ENCODE measurements around the gene TTC33. TPM values are rescaled to one million over a fixed set of nuclear protein-coding genes. Genes with fewer than 3 reads are reported as not detected.

Gene TTC33
- total RNA-seq, 1 donor from 2014 or later, result 7.0 TPM

DNA sequence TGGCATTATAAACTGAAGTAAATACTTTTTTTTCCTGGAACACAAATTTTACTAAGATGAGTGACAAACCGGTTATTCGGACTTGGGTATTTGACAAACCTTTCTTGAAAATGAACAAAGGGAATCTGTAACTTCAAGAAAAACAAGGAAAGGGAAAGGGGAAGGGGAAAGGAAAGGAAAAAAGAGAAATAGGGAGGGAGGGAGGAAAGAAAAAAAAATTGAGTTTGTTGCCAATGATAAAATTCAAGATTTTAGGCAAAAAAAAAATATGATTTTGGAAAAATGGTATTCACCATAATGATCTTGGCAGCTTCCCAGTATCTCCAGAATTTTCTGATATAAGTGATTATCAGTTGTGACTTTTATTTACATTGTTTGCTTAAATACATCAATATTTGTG lies 1.6 kb upstream of the TTC33 start:
- Histone ChIP-seq H3K4me1 (peaks cover 0 to 8% of the 10 kb centered on the region in 2 donors), H3K9me3 (no peaks in the 10 kb centered on the region), H3K27ac (no peak overlapping the region), H3K27me3 (no peaks in the 10 kb centered on the region), H3K36me3 (peaks cover 6 to 9% of the 10 kb centered on the region in 2 donors), H3K4me3 (no peak overlapping the region)
- no peak for DNase-seq (ENCODE audit: low spot score in 2 of 2)
- TF ChIP-seq, protein P1, sequence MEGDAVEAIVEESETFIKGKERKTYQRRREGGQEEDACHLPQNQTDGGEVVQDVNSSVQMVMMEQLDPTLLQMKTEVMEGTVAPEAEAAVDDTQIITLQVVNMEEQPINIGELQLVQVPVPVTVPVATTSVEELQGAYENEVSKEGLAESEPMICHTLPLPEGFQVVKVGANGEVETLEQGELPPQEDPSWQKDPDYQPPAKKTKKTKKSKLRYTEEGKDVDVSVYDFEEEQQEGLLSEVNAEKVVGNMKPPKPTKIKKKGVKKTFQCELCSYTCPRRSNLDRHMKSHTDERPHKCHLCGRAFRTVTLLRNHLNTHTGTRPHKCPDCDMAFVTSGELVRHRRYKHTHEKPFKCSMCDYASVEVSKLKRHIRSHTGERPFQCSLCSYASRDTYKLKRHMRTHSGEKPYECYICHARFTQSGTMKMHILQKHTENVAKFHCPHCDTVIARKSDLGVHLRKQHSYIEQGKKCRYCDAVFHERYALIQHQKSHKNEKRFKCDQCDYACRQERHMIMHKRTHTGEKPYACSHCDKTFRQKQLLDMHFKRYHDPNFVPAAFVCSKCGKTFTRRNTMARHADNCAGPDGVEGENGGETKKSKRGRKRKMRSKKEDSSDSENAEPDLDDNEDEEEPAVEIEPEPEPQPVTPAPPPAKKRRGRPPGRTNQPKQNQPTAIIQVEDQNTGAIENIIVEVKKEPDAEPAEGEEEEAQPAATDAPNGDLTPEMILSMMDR (IDR thresholded peaks at IDR 0.05), result no peak
- intact Hi-C loops (cut with DNase I), result loop anchor here (5.0 to 10.0 kb wide), 3 partner anchors 70 to 1363 kb away; no protein-coding TSS in a partner anchor

DNA sequence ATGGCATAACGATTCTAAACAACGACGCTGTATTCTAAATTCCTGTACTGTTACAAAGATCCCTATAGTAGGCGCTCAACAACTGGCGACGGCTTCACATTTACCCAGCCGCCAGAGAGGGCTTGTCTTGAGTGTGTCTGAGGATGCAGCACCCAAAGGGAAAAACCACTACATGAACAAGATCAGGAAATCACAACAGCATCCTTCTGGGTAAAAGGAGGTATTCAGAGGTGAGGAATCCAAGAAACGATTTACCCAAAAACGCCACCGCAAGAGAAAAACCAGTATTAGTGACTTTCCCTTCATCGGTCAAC lies 711 bp downstream of the TTC33 start:
- Histone ChIP-seq H3K27ac (peak overlapping the region; percentile 91 to 92), H3K4me1 (peaks cover 0 to 8% of the 10 kb centered on the region in 2 donors), H3K36me3 (no peaks in the 10 kb centered on the region), H3K4me3 (peak overlapping the region; percentile 83 to 95), H3K27me3 (no peaks in the 10 kb centered on the region), H3K9me3 (no peaks in the 10 kb centered on the region)
- TF ChIP-seq, protein P1 (IDR thresholded peaks at IDR 0.05), result peak; percentile 35 to 71 (median 70)
- DNase-seq (ENCODE audit: low spot score in 2 of 2), result peak in 1 of 2 donors; percentile 83
- intact Hi-C loops (cut with DNase I), result loop anchor here (1.0 to 10.0 kb wide), 6 partner anchors 43 to 1360 kb away; partner anchors contain the start of genes PRKAA1 and RPL37

DNA sequence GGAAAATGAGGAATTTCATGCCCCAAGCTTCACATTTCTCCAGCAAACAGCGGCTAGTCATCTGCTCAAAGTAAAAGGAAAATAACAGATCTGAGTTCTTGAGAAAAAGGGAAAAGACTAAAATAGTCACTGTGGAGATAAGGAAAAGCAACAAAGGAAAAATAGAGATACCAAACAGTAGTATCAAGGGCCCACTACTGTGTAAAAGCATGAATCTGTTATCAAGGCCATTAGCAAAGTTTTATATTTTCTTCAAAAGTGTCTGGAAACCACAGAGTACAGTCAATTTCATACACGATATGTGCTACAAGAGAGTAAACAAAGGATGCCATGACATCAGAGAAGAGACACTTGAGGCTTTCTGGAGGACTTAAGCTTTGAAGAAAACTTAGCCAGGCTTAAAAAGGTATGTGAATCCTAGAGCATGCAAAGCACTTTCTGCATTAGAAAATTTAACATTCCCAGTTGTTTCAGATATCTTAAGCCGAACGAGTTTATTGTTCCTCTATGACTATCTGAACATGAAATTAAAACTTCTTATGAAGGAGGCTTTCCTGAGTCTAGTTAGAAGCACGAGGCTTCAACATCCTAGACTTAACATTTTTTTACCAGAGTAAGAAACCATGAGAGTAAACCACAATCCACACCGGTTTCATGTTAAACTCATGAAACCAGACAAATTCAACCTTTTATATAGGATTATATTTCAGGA lies 1.2 kb downstream of the TTC33 start:
- Histone ChIP-seq H3K9me3 (no peaks in the 10 kb centered on the region), H3K27me3 (no peaks in the 10 kb centered on the region), H3K27ac (peak overlapping the region; percentile 91 to 92), H3K4me1 (peaks cover 0 to 8% of the 10 kb centered on the region in 2 donors), H3K36me3 (no peaks in the 10 kb centered on the region), H3K4me3 (peak overlapping the region; percentile 83 to 95)
- no peak for DNase-seq (ENCODE audit: low spot score in 2 of 2)
- intact Hi-C loops (cut with DNase I), result loop anchor here (1.0 to 10.0 kb wide), 6 partner anchors 44 to 1360 kb away; partner anchors contain the start of genes PRKAA1 and RPL37
- TF ChIP-seq, protein P1 (IDR thresholded peaks at IDR 0.05), result no peak

DNA sequence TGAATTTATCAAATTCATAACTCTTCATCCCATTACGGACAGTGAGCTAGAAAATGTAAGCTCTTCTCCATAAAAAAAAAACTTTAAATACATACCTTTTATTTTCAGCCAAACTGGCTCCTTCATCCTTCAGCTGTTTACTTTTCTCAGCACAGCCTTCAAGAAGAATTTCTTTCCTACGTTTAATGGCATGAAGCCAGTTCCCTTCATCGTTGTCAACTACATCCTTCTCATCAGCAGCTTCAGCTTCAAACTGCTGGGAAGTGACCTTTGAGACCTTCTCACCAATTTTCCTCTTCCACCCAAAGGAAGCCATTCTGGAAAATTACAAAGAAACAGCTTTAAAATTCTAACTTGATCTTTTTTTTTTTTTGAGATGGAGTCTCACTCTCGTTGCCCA lies 9.1 kb downstream of the TTC33 start:
- Histone ChIP-seq H3K4me3 (no peak overlapping the region), H3K9me3 (no peaks in the 10 kb centered on the region), H3K36me3 (peaks cover 0 to 6% of the 10 kb centered on the region in 2 donors), H3K27ac (no peak overlapping the region), H3K27me3 (no peaks in the 10 kb centered on the region), H3K4me1 (peaks cover 0 to 6% of the 10 kb centered on the region in 2 donors)
- intact Hi-C loops (cut with DNase I), result no loop called here
- TF ChIP-seq, protein P1 (IDR thresholded peaks at IDR 0.05), result no peak
- no peak for DNase-seq (ENCODE audit: low spot score in 2 of 2)

DNA sequence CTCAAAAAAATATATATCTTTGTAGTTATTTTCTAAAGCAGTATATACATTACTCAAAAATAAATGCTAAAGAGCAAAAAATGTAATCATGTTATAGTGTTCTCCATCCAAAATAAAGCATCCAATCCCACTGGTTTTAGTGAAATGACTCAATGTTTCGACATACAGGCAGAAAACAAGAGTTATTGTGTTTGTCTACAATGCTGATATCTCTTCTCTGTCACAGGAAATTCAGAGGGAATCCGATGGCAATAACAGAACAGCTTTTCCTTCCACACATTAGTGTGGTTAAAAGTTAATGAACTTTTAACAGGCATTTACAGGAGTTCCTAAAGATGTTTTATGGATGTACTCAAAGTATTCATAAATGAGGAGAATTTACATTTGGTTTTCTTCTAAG lies 12.0 kb downstream of the TTC33 start:
- no peak for DNase-seq (ENCODE audit: low spot score in 2 of 2)
- intact Hi-C loops (cut with DNase I), result no loop called here
- Histone ChIP-seq H3K27ac (no peak overlapping the region), H3K4me3 (no peak overlapping the region), H3K9me3 (no peaks in the 10 kb centered on the region), H3K4me1 (peaks cover 0 to 6% of the 10 kb centered on the region in 2 donors), H3K27me3 (no peaks in the 10 kb centered on the region), H3K36me3 (peaks cover 0 to 26% of the 10 kb centered on the region in 2 donors)
- TF ChIP-seq, protein P1 (IDR thresholded peaks at IDR 0.05), result no peak
